ENCODE measurements around the gene OR51F2.

DNA sequence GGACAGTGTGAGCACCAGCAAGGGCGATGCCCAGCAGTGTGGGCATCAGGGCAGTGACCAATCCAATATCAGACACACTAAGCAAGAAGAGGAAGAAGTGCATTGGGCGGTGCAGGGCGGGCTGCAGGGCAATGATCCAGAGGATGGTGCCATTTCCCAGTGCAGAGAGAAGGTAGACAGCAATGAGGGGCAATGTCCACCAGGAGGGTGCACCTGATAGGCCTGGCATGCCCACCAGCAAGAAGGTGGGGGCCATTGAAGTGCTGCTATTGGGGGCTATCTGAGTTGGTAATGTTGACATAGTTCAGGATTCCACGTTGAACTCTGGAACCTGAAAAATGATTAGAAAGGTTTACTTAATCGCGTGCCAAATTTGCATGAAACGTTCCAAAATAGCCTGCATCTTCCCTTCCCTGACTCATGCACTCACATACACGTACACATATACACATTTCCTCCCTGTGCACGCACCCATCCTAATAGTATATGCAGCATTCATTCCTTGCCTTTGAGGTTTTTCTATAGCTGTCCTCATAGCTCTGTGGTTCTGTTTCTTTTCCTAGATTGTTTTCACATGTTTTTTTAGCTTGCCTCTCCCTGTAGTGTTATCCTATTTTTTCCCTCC, 27.9 kb downstream of the OR51F2 start, which contains the start of gene OR51S1:
- TF ChIP-seq, protein P1, sequence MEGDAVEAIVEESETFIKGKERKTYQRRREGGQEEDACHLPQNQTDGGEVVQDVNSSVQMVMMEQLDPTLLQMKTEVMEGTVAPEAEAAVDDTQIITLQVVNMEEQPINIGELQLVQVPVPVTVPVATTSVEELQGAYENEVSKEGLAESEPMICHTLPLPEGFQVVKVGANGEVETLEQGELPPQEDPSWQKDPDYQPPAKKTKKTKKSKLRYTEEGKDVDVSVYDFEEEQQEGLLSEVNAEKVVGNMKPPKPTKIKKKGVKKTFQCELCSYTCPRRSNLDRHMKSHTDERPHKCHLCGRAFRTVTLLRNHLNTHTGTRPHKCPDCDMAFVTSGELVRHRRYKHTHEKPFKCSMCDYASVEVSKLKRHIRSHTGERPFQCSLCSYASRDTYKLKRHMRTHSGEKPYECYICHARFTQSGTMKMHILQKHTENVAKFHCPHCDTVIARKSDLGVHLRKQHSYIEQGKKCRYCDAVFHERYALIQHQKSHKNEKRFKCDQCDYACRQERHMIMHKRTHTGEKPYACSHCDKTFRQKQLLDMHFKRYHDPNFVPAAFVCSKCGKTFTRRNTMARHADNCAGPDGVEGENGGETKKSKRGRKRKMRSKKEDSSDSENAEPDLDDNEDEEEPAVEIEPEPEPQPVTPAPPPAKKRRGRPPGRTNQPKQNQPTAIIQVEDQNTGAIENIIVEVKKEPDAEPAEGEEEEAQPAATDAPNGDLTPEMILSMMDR (IDR thresholded peaks at IDR 0.05) = no peak
- TF ChIP-seq POLR2A (IDR thresholded peaks at IDR 0.05; ENCODE audit: low read depth) = no peak
- no peak for TF ChIP-seq POLR2AphosphoS5 (IDR thresholded peaks at IDR 0.05)
- no peak for TF ChIP-seq EP300 (IDR thresholded peaks at IDR 0.05)
